SK-N-MC (cell line): ENCODE results near the gene LSM2.

Source experiments
- DNase-seq: peaks from one replicate; pipeline ENCODE4 v3.0.0-alpha.2; 2011; ENCODE audit warnings: low read depth, low spot score
- H3K27ac ChIP-seq: fragments of 200-600 bp; sonication (generic); 2 replicates; pipeline ENCODE4 v1.5.1; 2016; ENCODE audit warnings: mixed run types
- H3K36me3 ChIP-seq: fragments of 200-600 bp; sonication (generic); 2 replicates; pipeline ENCODE4 v1.6.1; 2017; ENCODE audit warnings: antibody characterized with exemption, low read length, mixed read lengths; ENCODE audit not compliant: insufficient read depth
- H3K4me3 ChIP-seq: fragments of 200-600 bp; sonication (generic); 2 replicates; pipeline ENCODE4 v1.5.1; 2016
- H3K9ac ChIP-seq: fragments of 200-600 bp; sonication (generic); 2 replicates; pipeline ENCODE4 v1.8.0; 2017; ENCODE audit warnings: mixed run types, mixed read lengths; ENCODE audit not compliant: insufficient read length
- H3K9me3 ChIP-seq: fragments of 200-600 bp; sonication (generic); 2 replicates; pipeline ENCODE4 v1.6.1; 2017; ENCODE audit warnings: low read depth, mild to moderate bottlenecking, antibody characterized with exemption, low read length, moderate library complexity, mixed read lengths
- EZH2 ChIP-seq: fragments of 200-600 bp; sonication (generic); IDR thresholded peaks from one replicate; pipeline ENCODE4 v1.6.1; 2017; ENCODE audit warnings: antibody characterized with exemption
- FOXP2 ChIP-seq: optimal IDR thresholded peaks from 2 replicates; pipeline ENCODE3; 2011; ENCODE audit warnings: mild to moderate bottlenecking, moderate library complexity; ENCODE audit not compliant: insufficient read depth; ENCODE audit errors: extremely low read length, control extremely low read depth
- POLR2AphosphoS5 ChIP-seq: IDR thresholded peaks from 2 replicates; pipeline ENCODE4 v1.6.1; 2012; ENCODE audit warnings: mild to moderate bottlenecking, low read depth, low read length, borderline replicate concordance

Gene LSM2

GRCh38 chr6:31758281-31758680, 48.5 kb downstream of the LSM2 start:
- TF ChIP-seq POLR2AphosphoS5 (no peak), EZH2 (no peak), FOXP2 (no peak)
- DNase-seq: no peak
- H3K4me3 ChIP-seq: no peak overlapping the region
- H3K27ac ChIP-seq: no peak overlapping the region
- peaks cover 51% of the 10 kb centered on the region for H3K36me3 ChIP-seq
- no peak overlapping the region for H3K9ac ChIP-seq
- no peaks in the 10 kb centered on the region for H3K9me3 ChIP-seq

GRCh38 chr6:31752739-31753319, 53.9 kb downstream of the LSM2 start:
- Histone ChIP-seq H3K27ac (no peak overlapping the region; the same call in 1 of the 2 replicates), H3K4me3 (no peak overlapping the region), H3K9me3 (no peaks in the 10 kb centered on the region), H3K36me3 (peaks cover 12% of the 10 kb centered on the region; the same call in 1 of the 2 replicates), H3K9ac (no peak overlapping the region)
- no peak for TF ChIP-seq EZH2
- TF ChIP-seq POLR2AphosphoS5: no peak
- TF ChIP-seq FOXP2: no peak
- DNase-seq: no peak

GRCh38 chr6:31750411-31751022, 56.2 kb downstream of the LSM2 start:
- DNase-seq: no peak
- TF ChIP-seq FOXP2 (no peak), POLR2AphosphoS5 (no peak), EZH2 (no peak)
- peaks cover 23% of the 10 kb centered on the region for H3K36me3 ChIP-seq
- H3K27ac ChIP-seq: peak overlapping the region; percentile 6; the same call in 1 of the 2 replicates
- no peak overlapping the region for H3K9ac ChIP-seq
- no peaks in the 10 kb centered on the region for H3K9me3 ChIP-seq
- no peak overlapping the region for H3K4me3 ChIP-seq

GRCh38 chr6:31749301-31750036, 57.3 kb downstream of the LSM2 start:
- H3K4me3 ChIP-seq: no peak overlapping the region
- DNase-seq: no peak
- no peaks in the 10 kb centered on the region for H3K9me3 ChIP-seq
- no peak overlapping the region for H3K27ac ChIP-seq
- H3K36me3 ChIP-seq: peaks cover 27% of the 10 kb centered on the region
- no peak; the same call in 1 of the 2 replicates for TF ChIP-seq POLR2AphosphoS5
- TF ChIP-seq EZH2: no peak
- TF ChIP-seq FOXP2: no peak
- H3K9ac ChIP-seq: no peak overlapping the region
